HL-60 (cell line): ENCODE measurements around the gene PCSK4.

ENCODE experiments used
- DNase-seq, 2 experiments: peaks; one replicate each; pipeline ENCODE4 v3.0.0-alpha.2; 2010 to 2020; ENCODE audit warnings: low read depth in 1 of 2, low spot score in 1 of 2
- H3K27ac ChIP-seq: fragments of 250-450 bp; sonication (Bioruptor Pico); replicated peaks from 2 replicates; pipeline ENCODE4 v1.5.1; 2020; ENCODE audit warnings: mild to moderate bottlenecking, moderate library complexity
- H3K27me3 ChIP-seq: fragments of 250-450 bp; sonication (Bioruptor Pico); 2 replicates; pipeline ENCODE4 v1.5.1; 2021; ENCODE audit warnings: mild to moderate bottlenecking, moderate library complexity; ENCODE audit not compliant: insufficient read depth, poor library complexity, severe bottlenecking
- H3K4me3 ChIP-seq: replicated peaks from 2 replicates; pipeline ENCODE4 v1.5.1; 2011; ENCODE audit warnings: mild to moderate bottlenecking, control low read depth, low read length; ENCODE audit not compliant: insufficient read depth
- CTCF ChIP-seq: IDR thresholded peaks from one replicate; pipeline ENCODE4 v1.5.1; 2011; ENCODE audit warnings: low read length, control low read depth, inconsistent platforms; ENCODE audit not compliant: insufficient read depth
- GABPA ChIP-seq: IDR thresholded peaks from 2 replicates; pipeline ENCODE4 v1.6.1; 2012; ENCODE audit warnings: low read depth
- POLR2AphosphoS5 ChIP-seq: IDR thresholded peaks from 2 replicates; pipeline ENCODE4 v1.6.1; 2012; ENCODE audit warnings: low read depth
- SPI1 ChIP-seq: IDR thresholded peaks from 2 replicates; pipeline ENCODE4 v1.6.1; 2012; ENCODE audit warnings: low read depth, mild to moderate bottlenecking, borderline replicate concordance
- TF ChIP-seq, protein P1 (sequence below): IDR thresholded peaks from 2 replicates; pipeline ENCODE4 v1.6.1; 2012; ENCODE audit warnings: low read depth; ENCODE audit not compliant: insufficient replicate concordance

Gene PCSK4

GRCh38 chr19:1466018-1466460 is 24.1 kb downstream of the PCSK4 start:
- H3K4me3 ChIP-seq, result no peak overlapping the region
- no peak overlapping the region for H3K27ac ChIP-seq
- TF ChIP-seq CTCF (no peak), POLR2AphosphoS5 (no peak), GABPA (no peak), SPI1 (no peak)
- TF ChIP-seq, protein P1, sequence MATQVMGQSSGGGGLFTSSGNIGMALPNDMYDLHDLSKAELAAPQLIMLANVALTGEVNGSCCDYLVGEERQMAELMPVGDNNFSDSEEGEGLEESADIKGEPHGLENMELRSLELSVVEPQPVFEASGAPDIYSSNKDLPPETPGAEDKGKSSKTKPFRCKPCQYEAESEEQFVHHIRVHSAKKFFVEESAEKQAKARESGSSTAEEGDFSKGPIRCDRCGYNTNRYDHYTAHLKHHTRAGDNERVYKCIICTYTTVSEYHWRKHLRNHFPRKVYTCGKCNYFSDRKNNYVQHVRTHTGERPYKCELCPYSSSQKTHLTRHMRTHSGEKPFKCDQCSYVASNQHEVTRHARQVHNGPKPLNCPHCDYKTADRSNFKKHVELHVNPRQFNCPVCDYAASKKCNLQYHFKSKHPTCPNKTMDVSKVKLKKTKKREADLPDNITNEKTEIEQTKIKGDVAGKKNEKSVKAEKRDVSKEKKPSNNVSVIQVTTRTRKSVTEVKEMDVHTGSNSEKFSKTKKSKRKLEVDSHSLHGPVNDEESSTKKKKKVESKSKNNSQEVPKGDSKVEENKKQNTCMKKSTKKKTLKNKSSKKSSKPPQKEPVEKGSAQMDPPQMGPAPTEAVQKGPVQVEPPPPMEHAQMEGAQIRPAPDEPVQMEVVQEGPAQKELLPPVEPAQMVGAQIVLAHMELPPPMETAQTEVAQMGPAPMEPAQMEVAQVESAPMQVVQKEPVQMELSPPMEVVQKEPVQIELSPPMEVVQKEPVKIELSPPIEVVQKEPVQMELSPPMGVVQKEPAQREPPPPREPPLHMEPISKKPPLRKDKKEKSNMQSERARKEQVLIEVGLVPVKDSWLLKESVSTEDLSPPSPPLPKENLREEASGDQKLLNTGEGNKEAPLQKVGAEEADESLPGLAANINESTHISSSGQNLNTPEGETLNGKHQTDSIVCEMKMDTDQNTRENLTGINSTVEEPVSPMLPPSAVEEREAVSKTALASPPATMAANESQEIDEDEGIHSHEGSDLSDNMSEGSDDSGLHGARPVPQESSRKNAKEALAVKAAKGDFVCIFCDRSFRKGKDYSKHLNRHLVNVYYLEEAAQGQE, result no peak
- peaks cover 35% of the 10 kb centered on the region for H3K27me3 ChIP-seq
- DNase-seq, result no peak

GRCh38 chr19:1465191-1466016 is 24.7 kb downstream of the PCSK4 start:
- DNase-seq, result no peak
- Histone ChIP-seq H3K4me3 (no peak overlapping the region), H3K27ac (no peak overlapping the region), H3K27me3 (peaks cover 28% of the 10 kb centered on the region)
- TF ChIP-seq CTCF (peak; percentile 22), GABPA (no peak)

GRCh38 chr19:1461862-1462261 is 28.3 kb downstream of the PCSK4 start:
- no peak for DNase-seq
- Histone ChIP-seq H3K27ac (no peak overlapping the region), H3K27me3 (peaks cover 23% of the 10 kb centered on the region), H3K4me3 (no peak overlapping the region)
- TF ChIP-seq SPI1 (no peak), POLR2AphosphoS5 (no peak), GABPA (no peak), CTCF (no peak)
- TF ChIP-seq, protein P1, result no peak
